Measurements from ENCODE around the gene MFSD6. TPM values are rescaled to one million over a fixed set of nuclear protein-coding genes. Genes with fewer than 3 reads are reported as not detected.

Gene MFSD6
- polyA plus RNA-seq, 2 of the 4 experiments (the other 2 are of a cell fraction): 14.3 to 41.3 TPM

DNA sequence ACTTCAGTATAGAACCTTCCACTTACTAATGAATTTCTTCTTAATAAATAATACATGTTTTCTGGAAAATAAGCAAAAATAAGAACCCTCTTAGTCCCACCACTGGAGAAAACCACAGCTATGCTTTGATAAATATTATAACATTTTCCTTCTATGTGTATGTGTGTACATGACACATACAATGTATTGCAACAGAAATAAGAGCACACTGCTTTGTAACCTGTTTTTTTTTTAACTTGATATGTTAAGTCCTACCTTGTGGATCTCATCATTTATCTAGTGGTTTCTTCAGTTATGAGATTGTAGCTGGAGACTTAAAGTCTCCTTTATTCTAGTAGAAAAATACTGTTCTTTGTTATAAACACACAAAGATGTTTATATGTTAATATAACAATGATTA, 47.6 kb upstream of the MFSD6 start:
- ATAC-seq: no peak

GRCh38 chr2:190360965-190361364, 47.2 kb upstream of the MFSD6 start:
- TF ChIP-seq HOXB13 (CRISPR knock-in tag; IDR thresholded peaks at IDR 0.05; ENCODE audit: low read depth) (no peak), USF2 (IDR thresholded peaks at IDR 0.05) (no peak), SMC3 (IDR thresholded peaks at IDR 0.05) (no peak), POLR2AphosphoS2 (conservative IDR thresholded peaks at IDR 0.05; ENCODE audit: low read length) (no peak), HES2 (IDR thresholded peaks at IDR 0.05) (no peak), EHMT2 (IDR thresholded peaks at IDR 0.05; ENCODE audit: low read depth) (no peak), PBX3 (IDR thresholded peaks at IDR 0.05) (no peak), HOXA7 (CRISPR knock-in tag; IDR thresholded peaks at IDR 0.05) (no peak), ZC3H11A (IDR thresholded peaks at IDR 0.05) (no peak), HDAC2 (IDR thresholded peaks at IDR 0.05) (no peak), ZSCAN20 (CRISPR knock-in tag; IDR thresholded peaks at IDR 0.05) (no peak), RNF2 (IDR thresholded peaks at IDR 0.05; ENCODE audit: borderline replicate concordance, low read depth) (no peak), GATA3 (IDR thresholded peaks at IDR 0.05; ENCODE audit: borderline replicate concordance) (no peak), EHF (CRISPR knock-in tag; IDR thresholded peaks at IDR 0.05) (no peak), CEBPB (IDR thresholded peaks at IDR 0.05) (no peak), ELK1 (IDR thresholded peaks at IDR 0.05; ENCODE audit: low read depth, low read length) (no peak)
- TF ChIP-seq, protein P1, sequence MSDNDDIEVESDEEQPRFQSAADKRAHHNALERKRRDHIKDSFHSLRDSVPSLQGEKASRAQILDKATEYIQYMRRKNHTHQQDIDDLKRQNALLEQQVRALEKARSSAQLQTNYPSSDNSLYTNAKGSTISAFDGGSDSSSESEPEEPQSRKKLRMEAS (IDR thresholded peaks at IDR 0.05): no peak
- DNase-seq (ENCODE audit: low read depth in 1 of 2, low spot score in 1 of 2) (no peak), ATAC-seq (no peak), FAIRE-seq (no peak)
- Histone ChIP-seq H3K4me1 (peaks cover 5% of the 10 kb centered on the region; the same call in 1 of the 3 replicates), H3K27ac (no peak overlapping the region), H3K4me3 (no peak overlapping the region), H3K9me3 (no peaks in the 10 kb centered on the region), H3K4me2 (no peak overlapping the region)
- CTCF ChIA-PET: interaction anchor here (1.0 kb wide), 1 partner anchor 176 kb away, joined by 4 read pairs; no protein-coding TSS in a partner anchor
- 92% methylated on average over 3 of the region's 3 CpGs for WGBS (ENCODE audit: missing lambda C conversion rate)
- POLR2A ChIA-PET: no interaction called here

More for the DNA sequence above, 47.6 kb upstream of the MFSD6 start:
- no peaks in the 10 kb centered on the region for H3K9me3 ChIP-seq
- no peak overlapping the region for H3K4me3 ChIP-seq
- no peak for FAIRE-seq
- DNase-seq (ENCODE audit: low read depth in 1 of 2, low spot score in 1 of 2): no peak
- ChIA-PET CTCF (interaction anchor here (1.0 to 1.6 kb wide), 3 partner anchors 16 to 175 kb away, joined by 3 to 4 read pairs (median 3); no protein-coding TSS in a partner anchor), POLR2A (no interaction called here)
- TF ChIP-seq BHLHE40 (IDR thresholded peaks at IDR 0.05; ENCODE audit: low read depth, low read length) (no peak), RFX5 (IDR thresholded peaks at IDR 0.05) (no peak), KDM1A (IDR thresholded peaks at IDR 0.05; ENCODE audit: low read depth) (no peak), RCOR1 (IDR thresholded peaks at IDR 0.05; ENCODE audit: low read depth, low read length) (no peak), CTCF (IDR thresholded peaks at IDR 0.05) (no peak), MAFK (IDR thresholded peaks at IDR 0.05; ENCODE audit: partially characterized antibody) (no peak), ZFP36 (IDR thresholded peaks at IDR 0.05; ENCODE audit: borderline replicate concordance, partially characterized antibody) (no peak), SMC3 (IDR thresholded peaks at IDR 0.05) (no peak), POLR2AphosphoS2 (conservative IDR thresholded peaks at IDR 0.05; ENCODE audit: low read length) (no peak), JUNB (IDR thresholded peaks at IDR 0.05) (no peak), HES2 (IDR thresholded peaks at IDR 0.05) (no peak), HDAC2 (IDR thresholded peaks at IDR 0.05) (no peak), RNF2 (IDR thresholded peaks at IDR 0.05; ENCODE audit: borderline replicate concordance, low read depth) (no peak), USF2 (IDR thresholded peaks at IDR 0.05) (no peak), NFE2L2 (conservative IDR thresholded peaks at IDR 0.05; ENCODE audit: low read length) (no peak)
- no peak overlapping the region for H3K4me2 ChIP-seq
- peaks cover 5% of the 10 kb centered on the region; the same call in 1 of the 3 replicates for H3K4me1 ChIP-seq
- H3K27ac ChIP-seq: no peak overlapping the region
